Measurements from ENCODE around the gene TMEM218.
A peak's percentile ranks its signal among the peaks of the same experiment; 100 is the strongest.

TMEM218 gene

DNA sequence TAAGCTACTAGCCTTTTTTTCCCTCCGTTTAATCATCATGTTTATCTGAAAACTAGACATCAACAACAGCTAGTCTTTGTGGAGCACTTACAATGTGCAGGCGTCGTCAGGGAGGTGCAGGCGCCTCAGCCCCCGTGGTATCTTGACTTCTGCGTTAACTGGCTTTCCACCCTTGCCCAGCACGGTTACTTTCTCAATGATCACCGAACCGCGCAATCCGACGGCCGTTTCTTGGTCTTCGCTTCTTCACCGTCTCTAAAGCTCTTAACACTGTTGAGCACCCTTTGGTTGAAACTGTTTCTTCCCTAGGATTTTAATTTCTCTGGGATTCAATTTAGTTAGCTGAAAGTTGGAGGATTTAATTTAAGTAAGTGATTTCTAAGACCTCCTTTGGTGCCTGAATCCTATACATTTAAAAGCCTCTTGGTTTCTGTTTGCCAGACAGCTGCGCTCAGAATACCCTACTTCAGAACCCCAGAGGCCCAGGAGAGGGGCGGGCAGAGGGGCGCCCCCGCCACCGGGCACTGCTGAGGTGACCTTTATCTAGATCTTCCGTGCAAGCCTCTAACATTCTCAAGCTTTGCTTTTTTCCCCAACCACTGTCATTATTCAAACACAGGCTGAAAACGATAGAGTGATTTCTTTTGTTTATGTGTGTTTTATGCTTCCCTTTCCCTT lies 18.0 kb upstream of the TMEM218 start:
- DNase-seq (ENCODE audit: low spot score) = no peak

- no peak for DNase-seq (ENCODE audit: low spot score)
These were observed 17.0 kb upstream of the TMEM218 start for GRCh38 chr11:125128450-125128849.

GRCh38 chr11:125124618-125124992 lies 13.2 kb upstream of the TMEM218 start:
- no peak for DNase-seq (ENCODE audit: low spot score)

DNA sequence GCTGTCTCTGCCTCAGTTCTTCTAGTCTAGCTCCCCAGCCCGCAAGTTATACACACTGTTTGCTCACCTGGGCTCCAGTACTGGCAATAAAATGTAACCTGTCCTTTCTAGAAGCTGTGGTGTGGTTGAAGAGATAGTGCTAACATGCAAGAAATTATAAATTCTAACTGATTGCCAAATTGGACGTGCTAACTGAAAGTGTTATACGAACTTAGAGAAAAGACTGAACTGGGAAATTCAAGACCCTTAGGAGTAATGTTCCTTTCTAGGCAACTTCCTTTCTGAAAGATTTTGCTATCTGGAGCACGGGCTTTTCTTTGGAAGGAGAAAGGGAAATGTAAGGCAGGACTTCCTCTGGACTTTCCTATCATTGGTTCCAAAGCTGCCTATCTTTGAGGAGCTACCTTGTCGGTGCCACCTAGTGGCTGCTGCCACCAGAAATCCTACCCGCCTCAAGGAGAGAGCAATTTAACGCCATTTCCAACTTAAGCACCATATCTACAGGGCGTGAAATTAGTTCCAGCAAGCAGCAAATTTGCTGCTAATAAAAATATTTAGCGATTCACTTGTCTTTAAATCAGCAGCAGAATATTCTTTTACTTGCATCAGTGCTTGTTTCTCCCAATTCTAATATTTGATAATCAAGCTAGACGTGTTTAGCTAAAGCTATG lies 12.7 kb upstream of the TMEM218 start:
- peak; percentile 22 for DNase-seq (ENCODE audit: low spot score)

- no peak for DNase-seq (ENCODE audit: low spot score)
These were observed 11.9 kb upstream of the TMEM218 start for GRCh38 chr11:125123194-125123946.

GRCh38 chr11:125117429-125117828 lies 6.0 kb upstream of the TMEM218 start:
- no peak for DNase-seq (ENCODE audit: low spot score)

DNA sequence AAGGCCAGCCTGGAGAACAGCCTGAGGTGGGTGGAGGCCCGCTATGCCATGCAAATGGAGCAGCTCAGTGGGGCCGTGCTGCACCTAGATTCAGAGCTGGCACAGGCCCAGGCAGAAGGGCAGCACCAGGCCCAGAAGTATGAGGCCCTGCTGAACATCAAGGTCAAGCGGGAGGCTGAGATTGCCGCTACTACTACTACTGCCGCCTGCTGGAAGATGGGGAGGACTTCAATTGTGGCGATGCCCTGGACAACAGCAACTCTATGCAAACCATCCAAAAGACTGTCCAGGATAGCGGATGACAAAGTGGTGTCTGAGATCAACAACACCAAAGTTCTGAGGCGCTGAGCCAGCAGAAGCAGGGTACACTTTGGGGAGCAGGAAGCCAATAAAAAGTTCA lies 3.1 kb upstream of the TMEM218 start:
- DNase-seq (ENCODE audit: low spot score) = no peak

- DNase-seq (ENCODE audit: low spot score) = no peak
These were observed 780 bp upstream of the TMEM218 start for GRCh38 chr11:125112208-125112604.

- DNase-seq (ENCODE audit: low spot score) = no peak
These were observed 454 bp downstream of the TMEM218 start for GRCh38 chr11:125111001-125111342.

GRCh38 chr11:125110506-125110905 lies 920 bp downstream of the TMEM218 start:
- peak; percentile 27 for DNase-seq (ENCODE audit: low spot score)

DNA sequence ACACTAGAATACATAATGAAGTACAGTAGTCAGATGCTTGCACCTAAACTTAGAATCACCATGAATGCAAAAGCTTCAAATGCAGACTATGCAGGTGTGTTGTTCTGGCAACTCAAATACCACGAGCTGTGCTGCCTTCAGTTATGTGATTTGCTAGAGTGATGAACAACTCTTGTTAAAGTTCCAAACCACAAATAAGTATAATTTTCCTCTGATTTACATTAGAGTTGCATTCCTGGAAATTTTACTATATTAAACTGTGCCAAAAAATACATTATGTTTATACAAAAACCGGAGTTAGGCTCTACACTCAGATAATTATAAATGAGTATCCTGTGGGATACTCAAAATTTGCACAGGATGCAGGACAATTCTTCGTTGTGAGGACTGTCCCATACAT lies 3.0 kb downstream of the TMEM218 start:
- no peak for DNase-seq (ENCODE audit: low spot score)

- no peak for DNase-seq (ENCODE audit: low spot score)
These were observed 5.5 kb downstream of the TMEM218 start for GRCh38 chr11:125105926-125106325.

DNA sequence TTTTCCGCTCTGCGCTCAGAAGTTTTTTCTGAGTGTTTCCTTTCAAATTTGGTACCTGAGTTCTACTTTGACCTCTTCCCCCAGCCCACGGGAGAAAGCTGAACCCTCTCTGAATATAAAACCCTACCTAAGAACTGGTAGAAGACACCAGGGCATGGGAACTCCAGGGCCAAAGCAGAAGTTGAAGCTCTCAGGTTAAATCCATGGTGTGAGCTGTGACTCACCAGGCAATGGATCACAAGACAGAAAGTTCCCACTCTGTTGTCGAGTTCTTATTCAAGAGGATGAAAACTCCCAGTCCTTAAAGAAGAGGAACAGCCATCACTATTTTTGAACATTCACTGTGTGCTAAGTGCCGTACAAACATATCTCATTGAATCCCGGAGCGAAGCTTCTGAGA lies 8.9 kb downstream of the TMEM218 start:
- DNase-seq (ENCODE audit: low spot score) = no peak

DNA sequence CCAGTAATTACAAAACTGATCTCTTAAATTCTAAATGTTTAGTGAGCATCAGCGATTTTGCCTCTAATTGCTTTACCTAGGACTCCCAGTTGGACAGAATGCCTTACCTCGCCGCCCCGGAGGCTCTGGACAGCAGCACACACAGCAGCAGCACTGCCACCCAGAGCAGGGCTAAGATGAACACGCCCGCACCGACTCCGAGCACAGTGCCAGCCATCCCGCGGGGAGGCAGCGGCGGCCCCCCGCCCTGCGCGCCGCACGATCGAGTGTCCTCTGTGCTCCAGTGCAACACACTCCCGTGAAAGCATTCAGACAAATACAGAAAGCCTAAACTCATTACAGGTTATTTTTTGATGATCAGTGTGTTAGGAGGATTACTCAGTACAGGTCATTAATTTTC lies 9.4 kb downstream of the TMEM218 start:
- no peak for DNase-seq (ENCODE audit: low spot score)

DNA sequence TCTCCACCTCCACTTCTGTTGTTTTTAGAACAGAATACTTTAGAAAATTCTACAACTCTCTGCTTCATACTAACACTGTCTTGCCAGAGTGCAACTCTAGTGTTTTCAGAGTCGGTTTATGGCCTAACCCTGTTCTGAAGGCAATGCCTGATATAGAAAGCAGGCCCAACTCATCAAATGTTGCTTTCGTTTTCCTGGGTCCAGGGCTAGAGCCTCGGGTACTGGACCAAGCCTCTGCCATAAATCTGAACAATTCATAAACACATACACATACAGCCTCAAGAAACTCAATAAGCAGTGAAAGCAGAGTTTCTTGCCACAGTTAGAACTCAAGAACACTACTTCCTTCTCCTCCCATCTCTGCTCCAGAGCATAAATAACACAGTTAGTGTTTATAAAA lies 9.8 kb downstream of the TMEM218 start:
- no peak for DNase-seq (ENCODE audit: low spot score)

- no peak for DNase-seq (ENCODE audit: low spot score)
These were observed 11.3 kb downstream of the TMEM218 start for GRCh38 chr11:125100136-125100535.

DNA sequence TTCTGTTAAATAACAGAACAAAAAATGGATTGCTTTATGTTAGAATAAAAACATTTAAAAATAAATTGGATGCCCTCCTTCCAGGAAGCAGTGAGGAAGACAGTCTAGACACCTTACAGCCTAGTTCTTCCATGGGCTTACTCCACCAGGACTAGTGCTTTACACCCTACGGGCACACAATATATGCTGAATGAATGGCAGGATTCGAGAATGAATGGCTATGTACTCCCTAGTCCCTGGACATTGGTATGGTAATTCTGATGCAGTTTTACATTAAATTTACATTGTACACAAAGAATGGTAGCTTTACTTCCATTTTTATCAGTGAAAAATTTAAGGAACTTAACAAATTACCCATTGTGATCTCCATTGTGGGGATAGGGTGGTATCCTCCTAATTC lies 16.7 kb downstream of the TMEM218 start:
- no peak for DNase-seq (ENCODE audit: low spot score)

DNA sequence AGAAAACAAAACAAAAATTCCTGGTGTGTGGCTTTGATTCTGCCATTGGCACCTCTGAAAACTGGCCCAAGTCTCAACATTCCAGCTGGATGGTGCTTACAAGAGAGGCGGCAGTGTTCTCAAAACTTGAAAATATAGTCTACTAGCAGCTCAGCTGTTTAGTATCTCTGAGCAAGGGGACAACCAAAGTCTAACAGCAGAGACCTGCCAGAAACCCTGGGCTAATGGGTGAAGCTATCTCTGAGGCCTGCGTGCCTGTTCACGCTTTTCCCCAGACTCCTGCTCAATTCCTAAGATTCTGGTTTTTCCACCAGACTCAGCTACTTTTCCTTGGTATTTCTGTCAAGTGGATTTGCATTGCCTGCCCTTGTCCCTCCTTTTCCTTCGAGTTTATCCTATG lies 17.9 kb downstream of the TMEM218 start:
- no peak for DNase-seq (ENCODE audit: low spot score)

DNA sequence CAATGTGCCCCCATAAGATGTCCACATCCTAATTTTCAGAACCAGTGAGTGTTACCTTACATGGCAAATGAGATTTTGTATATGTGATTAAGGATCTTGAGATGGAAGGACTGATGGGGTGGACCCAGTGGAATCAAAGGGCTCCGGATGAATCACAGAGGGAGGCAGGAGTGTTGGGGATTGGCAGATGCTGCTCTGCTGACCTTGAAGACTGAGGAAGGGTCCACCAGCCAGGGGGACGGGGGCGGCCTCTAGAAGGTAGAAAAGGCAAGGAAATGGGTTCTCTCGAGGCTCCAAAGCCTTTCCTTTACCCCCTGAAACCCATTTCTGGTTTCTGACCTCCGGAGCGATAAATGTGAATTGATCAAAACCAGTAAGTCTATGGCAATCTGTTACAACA lies 18.8 kb downstream of the TMEM218 start:
- no peak for DNase-seq (ENCODE audit: low spot score)

GRCh38 chr11:125091877-125092664 lies 19.4 kb downstream of the TMEM218 start:
- DNase-seq (ENCODE audit: low spot score) = no peak

- no peak for DNase-seq (ENCODE audit: low spot score)
These were observed 20.1 kb downstream of the TMEM218 start for GRCh38 chr11:125091247-125091876.

GRCh38 chr11:125090816-125091215 lies 20.6 kb downstream of the TMEM218 start:
- DNase-seq (ENCODE audit: low spot score) = no peak
